H4 (cell line): ENCODE data around the gene HUS1B. TPM values are rescaled to one million over a fixed set of nuclear protein-coding genes. Genes with fewer than 3 reads are reported as not detected.

Experiments
- DNase-seq: peaks from one replicate; pipeline ENCODE4 v3.0.0-alpha.2; 2015; ENCODE audit warnings: low spot score
- total RNA-seq: library from RNA; depleted of rRNA; stranded (reverse); fragments of >200 nt; shearing (Covaris generic); gene quantifications from 2 replicates; pipeline ENCODE4 v1.2.3, GENCODE V29; 2014; rRNA removed

Gene HUS1B
- total RNA-seq, 1 experiment from 2014 or later, result 2.1 TPM

- DNase-seq, result no peak
Observed at GRCh38 chr6:622462-622861, 34.4 kb downstream of the HUS1B start.

GRCh38 chr6:621931-622330 lies 35.0 kb downstream of the HUS1B start:
- no peak for DNase-seq

- DNase-seq, result no peak
Observed at GRCh38 chr6:620950-621349, 36.0 kb downstream of the HUS1B start.

GRCh38 chr6:620166-620565 lies 36.7 kb downstream of the HUS1B start:
- no peak for DNase-seq

GRCh38 chr6:617456-618100 lies 39.3 kb downstream of the HUS1B start:
- DNase-seq, result peak; percentile 17

- DNase-seq, result no peak
Observed at GRCh38 chr6:613981-614380, 42.9 kb downstream of the HUS1B start.

GRCh38 chr6:611928-612327 lies 45.0 kb downstream of the HUS1B start:
- no peak for DNase-seq

- no peak for DNase-seq
Observed at GRCh38 chr6:610882-611281, 46.0 kb downstream of the HUS1B start.

GRCh38 chr6:609905-610304 lies 47.0 kb downstream of the HUS1B start:
- DNase-seq, result no peak

- DNase-seq, result no peak
Observed at GRCh38 chr6:606829-607379, 50.0 kb downstream of the HUS1B start.

Other genes starting within 250 kb of the HUS1B start
- gene EXOC2, start 36.0 kb upstream of the HUS1B start, total RNA-seq, result 57.0 and 62.4 TPM in 2 replicates